SIG-M5 (cell line): ENCODE data around the gene GSTT2B.
"Not testable (repeated sequence)": the region's sequence is repeated elsewhere in the genome, so short reads cannot be mapped to it uniquely, and the experiment has no call there.

Source experiments
- DNase-seq: peaks from one replicate; lab custom pipeline; 2025; lab: John Stamatoyannopoulos, UW

GSTT2B gene, protein sequence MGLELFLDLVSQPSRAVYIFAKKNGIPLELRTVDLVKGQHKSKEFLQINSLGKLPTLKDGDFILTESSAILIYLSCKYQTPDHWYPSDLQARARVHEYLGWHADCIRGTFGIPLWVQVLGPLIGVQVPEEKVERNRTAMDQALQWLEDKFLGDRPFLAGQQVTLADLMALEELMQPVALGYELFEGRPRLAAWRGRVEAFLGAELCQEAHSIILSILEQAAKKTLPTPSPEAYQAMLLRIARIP

DNA sequence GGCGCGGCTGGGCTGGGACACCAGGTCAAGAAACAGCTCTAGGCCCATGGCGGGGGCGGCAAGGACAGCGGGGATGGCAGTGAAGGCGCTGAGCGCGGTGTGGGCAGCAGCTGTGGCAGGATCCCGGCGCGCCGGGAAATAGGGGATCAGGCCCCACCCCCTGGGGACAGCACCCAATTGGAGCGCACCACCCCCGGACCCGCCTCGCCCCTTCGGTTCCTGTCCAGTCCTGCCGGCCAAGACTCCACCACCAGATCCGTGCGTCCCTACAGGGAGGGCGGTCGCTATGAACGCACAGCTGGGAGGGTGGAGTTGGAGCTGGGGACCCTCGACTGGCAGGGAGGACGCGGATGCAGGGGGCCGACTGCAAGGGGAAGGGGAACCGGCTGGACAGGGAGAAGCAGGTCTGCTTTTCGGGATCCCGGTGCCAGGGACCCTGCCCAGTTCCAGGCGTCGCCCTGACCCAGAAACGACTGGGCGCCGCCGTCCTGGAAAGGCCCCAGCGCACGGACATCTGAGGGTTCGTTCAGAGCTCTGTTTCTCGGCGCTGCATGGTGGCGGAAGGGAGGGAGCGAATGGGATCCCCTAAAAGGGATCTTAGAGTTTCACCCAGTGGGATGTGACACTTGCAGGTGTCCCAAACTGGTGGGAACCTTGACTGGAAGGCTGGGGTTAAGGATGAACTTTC, at the start of gene GSTT2B:
Gene GSTT2B (minus strand): TSS at position 112 of the 688 bp plus-strand sequence. CDS start 64 bp downstream, at position 48.
- DNase-seq = not testable (repeated sequence)

DNA sequence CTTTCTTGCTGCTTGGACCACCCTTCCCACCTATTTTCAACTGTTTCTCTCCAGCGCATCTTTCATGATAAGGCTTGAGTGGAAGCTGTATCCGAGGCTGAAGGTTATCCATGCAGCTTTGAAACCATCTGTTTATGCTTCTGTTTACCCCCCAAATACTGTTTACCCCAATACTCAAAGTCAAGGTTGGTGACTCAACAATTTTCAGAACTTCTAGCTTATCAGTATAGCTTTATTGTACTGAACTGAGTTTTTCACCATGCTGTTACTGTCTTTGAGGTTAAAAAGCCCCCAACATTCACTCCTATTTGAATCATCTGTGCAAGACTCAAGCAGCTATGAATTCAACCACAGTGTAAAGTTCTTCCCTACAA, 49.0 kb upstream of the GSTT2B start:
- DNase-seq = no peak

DNA sequence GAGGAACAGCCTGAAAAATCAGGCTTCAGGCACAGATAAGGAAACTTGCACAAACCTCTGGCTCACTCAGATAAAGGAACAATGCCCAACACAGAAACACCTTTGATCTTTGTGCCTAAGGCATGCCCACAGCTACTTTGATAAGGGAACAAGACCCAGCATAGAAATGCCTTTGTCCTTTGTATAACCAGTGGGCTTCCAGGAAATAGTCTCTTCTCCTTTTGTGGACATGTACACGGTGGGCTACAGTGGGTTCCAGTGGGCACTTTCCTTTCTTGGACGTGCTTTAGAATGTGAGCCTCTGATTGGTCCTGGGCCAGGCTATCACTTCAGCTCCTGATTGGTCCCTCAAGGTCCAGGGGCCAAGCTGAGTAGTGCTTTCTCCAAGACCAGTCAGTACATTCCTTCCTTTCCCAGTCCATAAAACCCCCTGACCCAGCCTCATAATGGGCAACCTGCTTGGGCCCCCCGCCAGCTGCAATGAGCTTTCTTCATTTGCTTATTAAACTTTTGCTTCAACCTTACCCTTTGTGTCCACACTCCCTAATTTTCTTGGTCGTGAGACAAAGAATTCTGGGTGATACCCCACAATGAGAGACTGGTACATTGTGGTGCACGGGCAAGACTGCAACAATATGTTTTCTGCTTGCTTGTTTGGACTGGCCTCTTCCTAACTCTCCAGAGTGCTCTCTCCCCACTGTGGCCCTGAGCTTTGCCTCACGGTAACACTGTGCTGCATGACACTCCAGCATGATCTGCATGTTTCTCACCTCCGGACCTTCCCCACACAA, 48.4 kb upstream of the GSTT2B start:
- DNase-seq = no peak

DNA sequence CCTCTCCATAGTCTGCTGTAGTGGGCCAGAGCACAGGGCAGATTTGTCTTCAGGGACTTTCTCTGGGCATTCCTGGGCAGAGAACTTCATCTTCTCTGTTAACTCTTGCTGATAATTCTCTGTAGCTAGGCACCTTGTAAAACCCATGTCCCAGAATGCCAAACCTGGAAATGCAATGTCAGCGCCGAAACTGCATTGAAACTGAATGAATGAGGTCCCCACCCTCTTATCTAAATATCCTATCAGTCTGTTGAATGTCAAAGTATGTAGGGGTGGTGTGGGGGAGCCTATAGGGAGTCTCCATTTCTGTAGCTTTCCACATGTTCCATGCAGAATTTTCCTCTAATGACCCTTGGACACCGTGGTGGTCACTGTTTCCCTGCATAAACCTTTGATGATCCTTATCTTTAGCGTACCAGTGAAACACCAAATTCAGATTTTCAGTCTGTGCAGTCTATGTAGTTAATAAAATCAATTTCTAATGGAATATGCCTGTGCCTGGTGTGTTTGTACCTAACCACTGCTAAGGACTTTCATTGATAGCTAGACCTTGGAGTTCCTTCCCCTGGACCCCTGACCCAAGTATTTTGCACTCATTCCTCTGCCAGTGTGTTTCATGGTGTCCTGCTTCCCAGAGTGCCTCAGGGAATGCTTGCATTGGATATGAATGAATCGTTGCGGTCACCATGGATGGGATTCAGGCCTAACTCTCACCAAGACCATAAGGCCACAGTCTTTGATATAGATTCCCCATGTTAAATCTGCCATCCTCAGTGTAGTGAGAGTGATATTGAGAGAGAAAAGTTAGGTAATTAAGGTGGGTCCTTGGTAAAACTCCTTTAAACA, 47.6 kb upstream of the GSTT2B start:
- DNase-seq = no peak

GRCh38 chr22:24008022-24008283, 47.0 kb upstream of the GSTT2B start:
- DNase-seq = no peak

DNA sequence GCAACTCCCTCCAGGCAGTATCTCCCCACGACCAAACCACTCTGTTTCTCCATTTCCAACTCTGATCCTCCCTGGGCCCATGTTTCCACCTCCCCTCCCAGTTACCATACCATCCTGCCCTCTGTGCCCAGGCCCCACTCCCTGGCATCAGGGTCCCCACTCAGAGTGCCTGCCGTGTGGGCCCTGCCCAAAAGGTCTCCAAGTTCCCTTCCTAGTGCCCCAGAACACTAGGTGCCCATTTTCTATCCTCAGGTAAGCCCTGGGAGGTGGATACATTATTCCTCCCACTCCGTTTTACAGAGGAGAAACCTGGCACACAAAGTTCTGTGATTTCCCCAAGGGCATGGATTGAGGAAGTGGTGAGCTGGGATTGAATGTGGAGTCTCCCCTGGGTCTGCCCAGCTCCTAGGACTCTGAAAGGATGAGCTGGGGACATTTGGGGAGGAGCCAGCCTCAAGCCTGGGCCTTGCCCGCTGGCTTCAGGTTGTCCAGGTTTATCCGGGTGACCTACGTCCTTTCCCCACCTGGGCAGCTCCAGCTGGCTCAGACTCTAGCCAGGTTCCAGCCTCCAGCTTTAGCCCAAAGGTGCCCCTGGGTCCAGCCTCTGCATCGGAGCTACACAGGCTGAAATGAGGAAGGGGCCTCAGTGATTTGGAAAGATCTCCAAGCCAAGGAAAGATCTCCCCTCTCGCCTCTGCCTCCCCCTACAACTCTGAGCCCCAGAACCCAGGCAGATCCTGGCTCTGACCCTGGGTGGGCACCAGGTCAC, 46.4 kb upstream of the GSTT2B start:
- DNase-seq = no peak

DNA sequence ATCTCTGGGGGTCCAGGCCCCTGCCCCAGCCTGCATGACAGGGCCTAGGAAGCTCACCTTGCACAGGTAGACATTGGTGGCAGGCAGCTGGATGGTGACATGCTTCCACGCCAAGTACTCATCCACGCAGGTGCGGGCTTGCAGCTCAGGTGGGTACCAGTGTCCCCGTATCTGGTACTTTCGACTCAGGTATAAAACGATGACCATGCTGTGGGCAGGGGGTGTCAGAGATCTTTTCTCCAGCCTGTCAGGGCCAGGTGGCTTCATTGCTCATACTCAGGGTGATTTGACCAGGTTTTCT, 45.9 kb upstream of the GSTT2B start:
- no peak for DNase-seq

DNA sequence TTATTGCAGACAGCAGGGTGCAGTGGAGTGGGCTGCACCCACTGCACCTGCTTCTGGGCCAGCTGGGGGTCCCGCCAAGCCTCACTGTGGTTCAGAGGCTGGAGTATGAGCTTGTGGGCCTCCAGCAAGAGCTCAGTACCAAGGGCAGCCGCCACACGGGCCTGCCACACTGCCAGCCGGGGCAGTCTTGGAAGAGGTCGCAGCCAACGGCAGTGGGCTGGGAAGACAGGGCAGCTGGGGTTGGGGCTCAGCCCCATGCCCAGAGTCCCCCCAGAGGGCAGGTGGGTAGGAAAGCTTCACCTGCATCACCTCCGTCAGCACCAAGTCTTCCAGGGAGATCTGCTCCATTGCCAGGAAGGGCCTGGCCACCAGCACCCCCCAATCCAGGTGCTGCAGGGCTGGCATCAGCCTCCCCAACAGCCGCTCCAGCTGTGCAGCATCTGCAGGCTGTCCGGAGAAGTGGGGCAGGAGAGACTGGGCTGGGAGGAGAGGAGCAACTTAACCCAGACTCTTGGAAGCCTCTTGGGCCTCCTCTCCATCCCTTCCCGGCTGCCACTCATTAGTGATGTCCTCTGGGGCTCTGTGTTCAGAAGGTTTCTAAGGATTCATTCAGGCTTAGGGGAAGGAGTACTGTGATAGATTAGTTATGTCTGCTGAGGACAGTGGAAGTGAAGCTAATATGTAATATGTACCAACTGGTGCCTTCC, 45.4 kb upstream of the GSTT2B start:
- no peak for DNase-seq

DNA sequence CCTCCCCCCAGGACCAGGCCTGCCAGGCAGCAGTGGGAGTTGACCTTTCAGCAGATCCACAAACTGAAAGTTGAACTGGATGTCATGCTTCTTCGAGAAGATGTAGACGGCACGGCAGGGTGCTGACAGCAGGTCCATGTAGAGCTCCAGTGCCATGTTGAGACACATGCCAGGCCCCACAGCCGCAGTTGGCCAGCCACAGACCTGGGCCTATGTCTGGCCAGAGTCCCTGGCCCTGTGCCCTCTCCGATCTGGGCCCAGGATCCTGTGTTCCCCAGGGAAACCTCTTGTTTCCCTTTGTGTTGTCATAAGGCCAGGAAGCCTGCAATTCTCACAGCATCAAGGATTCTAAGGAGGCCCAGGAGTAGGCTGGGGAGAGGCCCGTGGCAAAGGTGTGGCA, 44.2 kb upstream of the GSTT2B start, which contains the start of gene GSTT4:
Gene GSTT4 (minus strand): TSS at position 253 of the 400 bp plus-strand sequence. CDS start 97 bp downstream, at position 156.
- no peak for DNase-seq

GRCh38 chr22:24003887-24004286, 42.9 kb upstream of the GSTT2B start:
- DNase-seq = no peak

GRCh38 chr22:24002851-24003250, 41.9 kb upstream of the GSTT2B start:
- DNase-seq = no peak

DNA sequence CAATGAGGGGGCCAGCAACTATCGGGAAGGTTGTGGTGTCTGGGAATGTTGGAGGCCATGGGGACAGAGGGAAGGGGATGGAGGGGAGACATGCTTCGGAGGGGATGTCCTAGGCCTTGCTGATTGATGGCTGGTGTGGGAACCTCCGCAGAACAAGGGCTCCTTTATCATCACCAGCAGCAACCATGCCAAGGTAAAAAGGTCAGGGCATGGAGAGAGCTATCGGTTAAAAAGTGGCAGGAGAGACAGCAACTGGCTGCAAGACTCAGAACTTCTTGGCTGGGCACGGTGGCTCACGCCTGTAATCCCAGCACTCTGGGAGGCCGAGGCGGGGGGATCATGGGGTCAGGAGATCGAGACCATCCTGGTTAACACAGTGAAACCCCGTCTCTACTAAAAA, 41.3 kb upstream of the GSTT2B start:
- no peak for DNase-seq

DNA sequence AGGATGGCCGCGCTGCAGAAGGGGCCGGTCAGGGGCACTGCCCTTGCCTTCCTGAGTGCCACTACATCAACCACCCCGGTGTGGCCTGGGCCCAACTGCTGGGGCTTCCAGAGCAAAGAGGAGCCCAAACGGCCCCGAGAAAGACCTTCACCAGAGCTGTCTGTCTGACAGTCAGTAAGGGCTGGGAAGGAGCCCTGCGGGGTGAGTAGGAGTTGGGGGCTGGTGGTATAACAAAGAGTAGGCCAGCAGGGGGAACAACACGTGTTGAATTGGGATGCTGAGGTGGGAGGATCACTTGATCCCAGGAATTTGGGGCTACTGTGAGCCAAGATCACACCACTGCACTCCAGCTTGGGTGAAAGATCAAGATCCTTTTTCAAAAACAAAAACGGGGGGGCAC, 40.3 kb upstream of the GSTT2B start:
- no peak for DNase-seq

- DNase-seq = not testable (repeated sequence)
Measured at GRCh38 chr22:23999779-24000178, 38.8 kb upstream of the GSTT2B start.

DNA sequence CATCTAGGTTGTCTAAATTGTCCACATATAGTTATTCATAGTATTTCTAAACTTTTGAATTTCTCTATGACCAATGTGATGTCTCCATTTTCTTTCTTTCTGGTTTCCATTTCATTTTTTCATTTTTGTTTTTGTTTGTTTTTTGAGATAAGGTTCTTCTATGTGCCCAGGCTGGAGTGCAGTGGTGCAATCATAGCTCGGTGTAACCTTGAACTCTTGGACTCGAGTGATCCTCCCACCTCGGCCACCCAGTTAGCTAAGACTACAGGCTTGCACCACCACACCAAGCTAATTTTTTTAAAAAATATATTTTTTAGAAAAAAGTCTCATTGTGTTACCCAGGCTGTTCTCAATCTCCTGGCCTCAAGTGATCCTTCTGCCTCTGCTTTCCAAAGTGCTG, 36.1 kb upstream of the GSTT2B start:
- DNase-seq = no peak

DNA sequence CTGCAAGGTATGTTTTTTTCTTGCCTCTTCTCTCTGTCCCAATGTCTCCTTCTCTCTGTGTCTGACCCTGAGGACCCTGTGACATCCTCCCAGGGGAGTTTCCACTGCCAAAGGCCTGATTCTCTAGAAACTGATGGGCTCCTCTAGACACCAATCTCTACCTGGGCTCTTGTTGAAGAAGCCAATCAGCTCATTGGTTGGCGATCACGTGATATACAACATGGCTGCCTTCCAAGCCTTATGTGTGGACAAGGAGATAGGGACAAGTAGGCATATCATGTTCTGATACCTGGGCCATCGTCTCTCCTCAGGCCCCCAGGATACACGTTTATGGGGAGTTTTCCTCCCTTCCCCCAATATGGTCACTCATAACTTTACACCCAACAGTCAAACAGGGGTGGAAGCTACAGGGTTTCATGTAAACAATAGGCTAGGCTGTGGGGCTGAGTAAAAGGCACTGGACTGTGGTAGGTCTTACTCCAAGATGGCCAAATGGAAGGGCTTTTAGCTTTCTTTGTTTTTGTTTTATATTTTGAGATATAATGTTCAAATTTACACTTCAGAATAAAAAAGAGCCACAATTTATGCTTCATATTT, 32.7 kb upstream of the GSTT2B start:
- not testable (repeated sequence) for DNase-seq

DNA sequence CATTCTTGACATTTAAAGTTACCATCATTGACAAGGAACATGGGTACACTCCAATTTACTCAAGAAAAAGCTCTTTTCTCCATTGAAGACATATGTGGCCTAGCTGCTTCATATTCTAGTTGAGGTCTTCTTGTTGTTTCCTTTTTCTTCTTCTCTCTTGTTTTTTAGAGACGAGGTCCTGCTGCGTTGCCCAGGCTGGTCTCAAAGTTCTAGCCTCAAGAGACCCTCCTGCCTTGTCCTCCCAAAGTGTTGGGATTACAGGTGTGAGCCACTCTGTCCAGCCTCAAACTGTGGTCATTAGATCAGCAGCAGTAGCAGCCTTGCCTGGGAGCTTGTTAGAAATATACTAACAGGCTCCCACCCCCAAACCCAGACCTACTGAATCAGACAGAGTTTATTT, 32.1 kb upstream of the GSTT2B start:
- DNase-seq = not testable (repeated sequence)

DNA sequence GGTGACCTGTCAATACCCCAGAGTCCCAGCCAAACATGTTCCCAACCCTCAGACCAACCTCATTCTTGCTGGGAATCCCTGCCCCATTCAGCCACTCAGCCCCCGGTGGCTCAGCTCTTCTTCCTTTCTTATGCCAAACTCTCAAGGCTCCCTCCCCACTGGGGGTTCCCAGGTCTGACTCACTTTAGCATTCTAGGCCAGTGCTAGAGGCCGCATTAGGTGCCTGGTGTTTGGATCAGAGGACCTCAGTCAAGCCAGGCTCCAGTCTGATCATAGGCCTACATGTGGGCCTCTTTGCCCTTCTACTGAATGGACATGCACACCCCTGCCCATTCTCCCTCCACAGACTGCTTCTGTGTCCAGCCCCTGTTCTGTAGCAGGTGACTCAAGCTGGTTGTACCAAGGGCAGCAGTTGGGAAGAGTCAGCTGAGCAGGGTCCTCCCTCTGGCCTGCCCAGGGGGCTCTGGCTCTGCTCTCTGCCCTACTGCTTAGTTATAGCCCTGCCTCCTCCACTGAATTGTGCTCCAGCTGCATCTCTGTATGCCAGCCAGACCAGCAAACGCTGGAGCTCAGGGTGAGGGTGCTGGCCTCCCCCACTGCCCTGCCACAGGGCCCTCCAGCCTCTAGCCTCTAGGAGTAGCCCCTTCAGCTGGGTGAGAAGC, 28.7 kb upstream of the GSTT2B start:
- not testable (repeated sequence) for DNase-seq

GRCh38 chr22:23986538-23987178, 25.7 kb upstream of the GSTT2B start:
- not testable (repeated sequence) for DNase-seq

DNA sequence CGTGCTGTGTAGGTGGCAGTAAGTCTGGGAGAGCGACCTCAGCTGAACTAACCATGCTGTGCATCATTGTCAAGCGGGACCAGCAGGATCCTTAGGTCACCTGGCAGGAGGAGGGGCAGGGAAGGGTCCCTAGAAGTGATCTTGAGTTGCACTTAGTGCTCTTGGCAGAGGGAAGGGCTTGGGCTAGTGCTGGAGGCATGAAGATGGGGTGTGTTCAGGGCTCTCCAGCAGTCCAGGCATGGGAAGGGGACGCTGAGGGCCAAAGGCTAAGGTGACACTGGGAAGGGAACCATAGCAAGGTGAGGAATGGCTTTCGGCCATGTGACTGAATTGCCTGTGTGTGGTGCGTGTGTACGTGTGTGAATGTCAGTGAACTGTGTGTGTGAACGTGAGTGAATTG, 25.1 kb upstream of the GSTT2B start:
- not testable (repeated sequence) for DNase-seq
